NCI-H1105 treated with DMSO at 0.1 percent for 48 hours (cell line): Measurements from ENCODE around the gene RNF25.

Experiments used
- DNase-seq: peaks from one replicate; lab custom pipeline; 2025; lab: John Stamatoyannopoulos, UW

The RNF25 gene

GRCh38 chr2:218679119-218679518 lies 7.3 kb upstream of the RNF25 start:
- no peak for DNase-seq

- DNase-seq = no peak
These were observed 627 bp downstream of the RNF25 start for GRCh38 chr2:218671097-218671653.

GRCh38 chr2:218664653-218665052 lies 7.1 kb downstream of the RNF25 start:
- no peak for DNase-seq

GRCh38 chr2:218663901-218664300 lies 7.9 kb downstream of the RNF25 start:
- no peak for DNase-seq

- DNase-seq = no peak
These were observed 9.0 kb downstream of the RNF25 start for GRCh38 chr2:218662827-218663226.

- no peak for DNase-seq
These were observed 9.4 kb downstream of the RNF25 start for GRCh38 chr2:218662377-218662776.

- DNase-seq = no peak
These were observed 11.8 kb downstream of the RNF25 start for GRCh38 chr2:218659988-218660358.

- peak; percentile 87 for DNase-seq
These were observed 12.4 kb downstream of the RNF25 start, which contains the start of the genes BCS1L and ZNF142 for GRCh38 chr2:218659258-218659987. Gene BCS1L, plus strand, starts transcription at chr2:218659683. Its CDS starts 1,305 bp downstream, at chr2:218660988. Gene ZNF142, minus strand, starts transcription at chr2:218659623. Its CDS starts 3,194 bp downstream, at chr2:218656429.

- DNase-seq = peak; percentile 46
These were observed 13.0 kb downstream of the RNF25 start for GRCh38 chr2:218658671-218659257.

GRCh38 chr2:218655751-218656150 lies 16.1 kb downstream of the RNF25 start:
- DNase-seq = no peak

- no peak for DNase-seq
These were observed 23.1 kb downstream of the RNF25 start for GRCh38 chr2:218648787-218649100.

- peak; percentile 18 for DNase-seq
These were observed 23.6 kb downstream of the RNF25 start for GRCh38 chr2:218648088-218648786.

GRCh38 chr2:218645126-218645525 lies 26.7 kb downstream of the RNF25 start:
- no peak for DNase-seq

- DNase-seq = no peak
These were observed 27.1 kb downstream of the RNF25 start for GRCh38 chr2:218644721-218645120.

GRCh38 chr2:218643751-218644310 lies 28.0 kb downstream of the RNF25 start:
- no peak for DNase-seq

- no peak for DNase-seq
These were observed 29.0 kb downstream of the RNF25 start for GRCh38 chr2:218642786-218643185.

GRCh38 chr2:218642121-218642656 lies 29.6 kb downstream of the RNF25 start:
- no peak for DNase-seq

- no peak for DNase-seq
These were observed 33.4 kb downstream of the RNF25 start for GRCh38 chr2:218638372-218638771.

- no peak for DNase-seq
These were observed 36.1 kb downstream of the RNF25 start for GRCh38 chr2:218635719-218636118.

GRCh38 chr2:218631837-218632236 lies 40.0 kb downstream of the RNF25 start:
- DNase-seq = peak; percentile 7

- DNase-seq = no peak
These were observed 43.9 kb downstream of the RNF25 start for GRCh38 chr2:218627939-218628338.

- DNase-seq = no peak
These were observed 45.4 kb downstream of the RNF25 start for GRCh38 chr2:218626369-218626768.
